HL-60 (cell line): Measurements from ENCODE around the gene SOX15.
"Not testable (repeated sequence)": the region's sequence is repeated elsewhere in the genome, so short reads cannot be mapped to it uniquely, and the experiment has no call there.

Source experiments
- GABPA ChIP-seq: IDR thresholded peaks from 2 replicates; pipeline ENCODE4 v1.6.1; 2012; ENCODE audit warnings: low read depth
- POLR2AphosphoS5 ChIP-seq: IDR thresholded peaks from 2 replicates; pipeline ENCODE4 v1.6.1; 2012; ENCODE audit warnings: low read depth
- REST ChIP-seq: IDR thresholded peaks from 2 replicates; pipeline ENCODE4 v1.6.1; 2012; ENCODE audit warnings: low read depth; ENCODE audit not compliant: insufficient replicate concordance
- SPI1 ChIP-seq: IDR thresholded peaks from 2 replicates; pipeline ENCODE4 v1.6.1; 2012; ENCODE audit warnings: low read depth, mild to moderate bottlenecking, borderline replicate concordance
- TF ChIP-seq, protein P1 (sequence below): IDR thresholded peaks from one replicate; pipeline ENCODE4 v1.5.1; 2011; ENCODE audit warnings: low read length, control low read depth, inconsistent platforms; ENCODE audit not compliant: insufficient read depth

- TF ChIP-seq POLR2AphosphoS5, GABPA, REST, SPI1: not testable (repeated sequence)
- TF ChIP-seq, protein P1, sequence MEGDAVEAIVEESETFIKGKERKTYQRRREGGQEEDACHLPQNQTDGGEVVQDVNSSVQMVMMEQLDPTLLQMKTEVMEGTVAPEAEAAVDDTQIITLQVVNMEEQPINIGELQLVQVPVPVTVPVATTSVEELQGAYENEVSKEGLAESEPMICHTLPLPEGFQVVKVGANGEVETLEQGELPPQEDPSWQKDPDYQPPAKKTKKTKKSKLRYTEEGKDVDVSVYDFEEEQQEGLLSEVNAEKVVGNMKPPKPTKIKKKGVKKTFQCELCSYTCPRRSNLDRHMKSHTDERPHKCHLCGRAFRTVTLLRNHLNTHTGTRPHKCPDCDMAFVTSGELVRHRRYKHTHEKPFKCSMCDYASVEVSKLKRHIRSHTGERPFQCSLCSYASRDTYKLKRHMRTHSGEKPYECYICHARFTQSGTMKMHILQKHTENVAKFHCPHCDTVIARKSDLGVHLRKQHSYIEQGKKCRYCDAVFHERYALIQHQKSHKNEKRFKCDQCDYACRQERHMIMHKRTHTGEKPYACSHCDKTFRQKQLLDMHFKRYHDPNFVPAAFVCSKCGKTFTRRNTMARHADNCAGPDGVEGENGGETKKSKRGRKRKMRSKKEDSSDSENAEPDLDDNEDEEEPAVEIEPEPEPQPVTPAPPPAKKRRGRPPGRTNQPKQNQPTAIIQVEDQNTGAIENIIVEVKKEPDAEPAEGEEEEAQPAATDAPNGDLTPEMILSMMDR = not testable (repeated sequence)
Observed at GRCh38 chr17:7625749-7626148, 35.9 kb upstream of the SOX15 start.
